HG03066 (cell line): Measurements from ENCODE around the gene CROT.
A peak's percentile ranks its signal among the peaks of the same experiment; 100 is the strongest.

Source experiments
- ATAC-seq: cut with Tn5 transposase; IDR thresholded peaks from one replicate; pipeline ENCODE4 v1.9.1; 2021; ENCODE audit warnings: low read depth; ENCODE audit not compliant: unreplicated experiment

CROT gene

GRCh38 chr7:87413951-87414793 lies 68.7 kb downstream of the CROT start:
- ATAC-seq = no peak

GRCh38 chr7:87414794-87415188 lies 69.3 kb downstream of the CROT start:
- ATAC-seq = no peak

DNA sequence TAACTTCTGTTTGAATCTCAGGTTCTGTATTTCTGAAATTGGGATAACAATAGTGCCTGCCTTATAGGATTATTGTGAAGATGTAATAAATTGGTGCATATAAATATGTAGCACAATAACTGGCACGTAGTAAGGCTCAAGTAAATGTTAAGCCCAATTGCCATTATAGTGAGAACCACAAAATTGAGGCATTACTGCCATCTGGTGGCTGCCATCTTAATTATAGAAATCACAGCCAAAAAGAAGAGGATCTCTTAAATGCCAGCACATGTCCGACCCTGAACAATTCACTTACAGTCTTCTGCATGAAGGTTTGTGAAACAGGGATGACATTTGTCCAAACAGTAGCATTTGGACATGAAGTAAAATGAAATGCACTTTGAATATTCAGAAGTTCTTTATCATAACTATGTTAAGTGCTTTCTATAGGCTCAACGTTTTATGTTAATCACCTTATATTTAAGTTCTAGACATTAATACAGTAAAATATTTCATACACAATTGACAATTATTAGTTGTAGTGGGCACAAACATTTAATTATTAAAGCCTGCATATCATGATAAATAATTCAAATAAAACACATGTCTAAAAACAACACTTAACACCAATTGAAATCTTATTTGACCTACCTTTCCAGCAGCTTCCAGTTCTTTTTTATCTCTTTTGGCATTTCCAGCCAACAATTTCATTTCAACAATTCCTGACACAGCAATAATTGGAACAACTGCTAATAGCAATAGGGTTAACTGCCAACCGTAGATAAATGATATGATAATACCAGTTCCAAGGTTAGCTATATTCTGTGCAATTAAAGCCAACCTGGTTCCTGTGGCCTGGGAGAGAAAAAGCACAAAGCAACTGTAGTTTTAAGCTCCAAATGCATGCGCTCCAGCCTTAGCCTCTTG lies 71.5 kb downstream of the CROT start:
- ATAC-seq = peak; percentile 86

GRCh38 chr7:87420173-87420572 lies 74.7 kb downstream of the CROT start:
- ATAC-seq = no peak

DNA sequence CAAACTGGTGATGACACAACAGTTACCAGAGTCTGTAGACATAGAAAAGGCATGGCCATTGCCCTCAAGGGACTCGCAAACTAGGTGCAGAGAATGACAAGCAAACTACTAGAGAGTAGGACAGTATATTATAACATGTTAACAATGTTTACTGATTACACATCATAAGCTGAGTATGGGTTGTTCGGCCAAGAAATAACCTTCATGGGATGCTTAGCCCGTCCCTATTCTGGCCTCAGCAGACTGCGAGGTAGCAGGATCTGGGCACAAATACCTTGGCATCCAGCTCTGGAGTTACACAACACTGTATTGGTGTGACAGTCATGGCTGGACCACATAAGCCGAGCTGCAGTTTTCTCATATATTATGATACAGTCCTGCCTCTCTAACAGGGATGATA lies 78.6 kb downstream of the CROT start:
- no peak for ATAC-seq

DNA sequence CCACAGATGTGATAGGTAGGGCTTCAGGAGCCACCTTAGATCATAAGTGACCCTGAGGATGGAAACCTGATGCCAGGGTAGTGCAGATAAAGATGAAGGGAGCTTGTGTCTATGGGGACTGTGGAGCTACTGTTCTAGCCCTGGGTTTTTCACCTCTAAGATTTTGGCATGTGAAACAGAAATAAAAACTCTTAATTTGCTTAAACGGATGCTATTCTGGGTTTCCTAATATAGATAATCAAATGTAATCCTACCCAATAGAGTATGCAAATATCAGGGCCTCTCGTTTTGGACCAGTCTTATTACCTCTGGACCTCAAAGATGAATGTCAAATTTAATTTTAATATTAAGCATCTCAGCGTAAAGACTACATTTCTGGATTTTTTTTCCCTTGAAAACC lies 80.7 kb downstream of the CROT start:
- peak; percentile 82 for ATAC-seq

- no peak for ATAC-seq
Observed at GRCh38 chr7:87427288-87427687, 81.8 kb downstream of the CROT start.

GRCh38 chr7:87432536-87432935 lies 87.1 kb downstream of the CROT start:
- ATAC-seq = no peak

DNA sequence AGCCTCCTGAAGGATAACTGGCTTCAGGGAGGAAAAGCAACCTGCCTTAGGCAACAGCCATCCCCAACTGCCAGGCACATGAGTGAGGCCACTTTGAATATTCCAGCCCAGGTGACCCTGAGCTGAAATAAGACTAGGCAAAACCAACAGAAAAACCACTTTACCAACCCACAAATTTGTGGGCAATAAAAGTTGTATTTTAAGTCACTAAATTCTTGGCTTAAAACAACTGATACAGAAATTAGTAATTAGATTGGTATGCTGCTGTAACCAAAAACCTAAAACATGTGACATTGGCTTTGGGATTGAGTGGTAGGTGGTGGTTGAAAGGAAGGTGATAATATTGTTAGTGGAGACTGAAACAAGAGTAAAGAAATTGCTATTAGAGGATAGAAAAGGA lies 90.1 kb downstream of the CROT start:
- no peak for ATAC-seq

GRCh38 chr7:87445897-87446296 lies 100.4 kb downstream of the CROT start:
- peak; percentile 89 for ATAC-seq

DNA sequence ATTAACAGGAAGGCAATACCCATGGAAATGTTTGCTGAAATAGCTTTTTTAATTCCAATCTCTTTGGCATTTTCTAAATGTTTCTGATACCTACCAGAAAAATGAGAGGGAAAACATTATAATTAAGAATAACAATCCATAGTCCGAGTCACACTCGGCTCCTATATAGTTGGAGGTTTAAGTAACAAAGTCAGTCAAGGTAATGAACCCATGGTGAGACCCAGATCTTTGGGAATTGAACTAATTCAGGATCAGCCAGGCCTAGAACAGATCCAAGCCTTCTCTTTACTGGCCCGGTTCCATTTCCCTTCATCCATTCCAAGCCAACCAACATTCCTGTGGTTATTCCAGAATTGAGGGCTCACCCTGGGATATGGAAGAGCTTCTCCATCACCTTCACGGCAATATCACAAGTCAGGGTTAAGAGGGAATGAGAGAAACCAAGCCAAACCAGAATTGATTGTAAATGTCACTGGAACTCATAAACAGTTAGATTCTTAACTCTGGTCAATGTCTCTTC lies 101.7 kb downstream of the CROT start:
- ATAC-seq = no peak

DNA sequence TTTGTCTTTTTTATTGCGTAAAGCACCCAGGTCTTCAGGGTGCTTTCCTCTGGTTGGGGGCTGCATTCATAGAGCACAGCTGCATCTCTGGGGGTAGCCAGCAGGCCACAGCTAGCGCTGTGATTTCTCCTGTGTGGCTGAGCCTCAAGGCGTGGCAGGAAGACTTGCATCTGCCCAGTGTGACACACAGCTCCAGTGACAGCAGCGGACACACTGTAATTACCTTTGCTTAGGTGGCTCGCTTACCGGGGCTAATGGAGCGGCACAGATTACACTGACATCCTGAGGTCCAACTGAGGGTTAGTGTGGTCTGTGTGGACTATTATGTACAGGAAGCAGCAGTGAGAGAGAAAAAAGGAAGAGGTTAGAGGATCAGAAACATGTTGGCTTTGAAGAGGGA lies 102.9 kb downstream of the CROT start:
- ATAC-seq = no peak
